HEK293 (cell line): ENCODE results near the gene CDC25A.

ENCODE experiments used
- ZBTB26 ChIP-seq: fragments of 450-650 bp; formaldehyde crosslinking; optimal IDR thresholded peaks from 2 replicates; pipeline ENCODE3; 2016; ENCODE audit warnings: missing biosample characterization, mild to moderate bottlenecking, missing genetic modification characterization
- ZNF132 ChIP-seq: fragments of 450-650 bp; formaldehyde crosslinking; IDR thresholded peaks from 2 replicates; pipeline ENCODE4 v1.5.1; 2017; ENCODE audit warnings: missing biosample characterization, missing genetic modification characterization, borderline replicate concordance

GRCh38 chr3:48185129-48185528, 3.1 kb downstream of the CDC25A start:
- TF ChIP-seq ZBTB26 (no peak), ZNF132 (tag by site-specific recombination) (no peak)
